GM12874 (cell line): ENCODE measurements around the gene PRDM2.

Source experiments
- TF ChIP-seq, protein P1 (sequence below): IDR thresholded peaks from 2 replicates; pipeline ENCODE4 v1.5.1; 2011; ENCODE audit warnings: low read depth, mild to moderate bottlenecking, control low read depth, low read length, moderate library complexity; ENCODE audit not compliant: insufficient read depth

PRDM2 gene

DNA sequence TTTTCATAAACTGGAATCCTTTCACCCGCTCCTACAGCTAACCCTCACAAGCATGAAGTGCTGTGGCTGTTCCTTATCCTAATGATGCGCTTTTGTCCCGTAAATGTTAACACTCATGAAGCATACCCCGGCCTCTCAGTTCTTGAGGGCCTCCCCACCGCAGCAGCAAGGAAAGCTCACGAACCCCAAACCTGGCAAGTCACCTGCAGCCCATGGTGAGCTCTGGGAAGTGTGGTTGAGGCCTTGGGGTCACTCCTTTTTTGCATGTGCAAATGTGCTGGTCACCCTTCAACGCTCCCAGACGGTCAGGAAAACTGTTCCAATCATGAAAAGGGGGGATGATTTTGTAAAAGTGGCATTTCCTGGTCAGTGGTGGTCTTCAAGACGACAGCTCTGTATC, 124.6 kb downstream of the PRDM2 start:
- TF ChIP-seq, protein P1, sequence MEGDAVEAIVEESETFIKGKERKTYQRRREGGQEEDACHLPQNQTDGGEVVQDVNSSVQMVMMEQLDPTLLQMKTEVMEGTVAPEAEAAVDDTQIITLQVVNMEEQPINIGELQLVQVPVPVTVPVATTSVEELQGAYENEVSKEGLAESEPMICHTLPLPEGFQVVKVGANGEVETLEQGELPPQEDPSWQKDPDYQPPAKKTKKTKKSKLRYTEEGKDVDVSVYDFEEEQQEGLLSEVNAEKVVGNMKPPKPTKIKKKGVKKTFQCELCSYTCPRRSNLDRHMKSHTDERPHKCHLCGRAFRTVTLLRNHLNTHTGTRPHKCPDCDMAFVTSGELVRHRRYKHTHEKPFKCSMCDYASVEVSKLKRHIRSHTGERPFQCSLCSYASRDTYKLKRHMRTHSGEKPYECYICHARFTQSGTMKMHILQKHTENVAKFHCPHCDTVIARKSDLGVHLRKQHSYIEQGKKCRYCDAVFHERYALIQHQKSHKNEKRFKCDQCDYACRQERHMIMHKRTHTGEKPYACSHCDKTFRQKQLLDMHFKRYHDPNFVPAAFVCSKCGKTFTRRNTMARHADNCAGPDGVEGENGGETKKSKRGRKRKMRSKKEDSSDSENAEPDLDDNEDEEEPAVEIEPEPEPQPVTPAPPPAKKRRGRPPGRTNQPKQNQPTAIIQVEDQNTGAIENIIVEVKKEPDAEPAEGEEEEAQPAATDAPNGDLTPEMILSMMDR = no peak

DNA sequence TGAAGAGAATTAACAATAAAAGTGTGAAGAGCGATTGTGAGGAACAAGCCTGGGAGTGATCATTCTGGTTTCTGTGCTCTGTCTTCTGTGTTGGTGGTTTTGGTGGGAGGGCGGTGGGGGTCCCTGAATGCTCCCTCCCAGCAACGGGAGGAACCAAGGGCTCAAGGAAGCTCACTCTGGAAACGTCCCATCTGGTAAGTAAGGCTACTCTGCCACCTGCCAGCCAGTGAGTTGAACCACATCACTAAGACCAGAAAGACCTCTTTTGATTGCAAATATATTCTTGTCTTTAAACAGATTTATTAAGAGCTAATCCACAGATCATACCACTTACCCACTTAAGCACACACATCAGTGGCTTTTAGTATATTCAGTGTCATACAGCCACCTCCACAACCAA, 125.0 kb downstream of the PRDM2 start:
- TF ChIP-seq, protein P1 = no peak

DNA sequence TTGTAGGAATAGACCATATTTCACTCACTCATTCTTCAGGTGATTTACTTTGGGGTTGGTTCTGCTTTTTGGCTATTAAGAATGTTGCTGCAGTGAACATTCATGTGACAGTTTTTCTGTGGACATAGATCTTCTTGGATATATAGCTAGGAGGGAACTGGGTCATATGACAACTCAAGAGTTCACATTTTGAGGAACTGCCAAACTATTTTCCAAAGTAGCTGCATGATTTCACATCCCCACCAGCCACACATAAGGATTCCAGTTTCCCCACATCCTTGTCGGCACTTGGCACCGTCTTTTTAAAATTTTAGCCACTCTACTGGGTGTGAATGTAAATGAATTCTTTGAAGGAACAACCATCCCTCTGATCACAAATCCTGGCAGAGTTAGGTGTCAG, 126.0 kb downstream of the PRDM2 start:
- TF ChIP-seq, protein P1 = no peak

DNA sequence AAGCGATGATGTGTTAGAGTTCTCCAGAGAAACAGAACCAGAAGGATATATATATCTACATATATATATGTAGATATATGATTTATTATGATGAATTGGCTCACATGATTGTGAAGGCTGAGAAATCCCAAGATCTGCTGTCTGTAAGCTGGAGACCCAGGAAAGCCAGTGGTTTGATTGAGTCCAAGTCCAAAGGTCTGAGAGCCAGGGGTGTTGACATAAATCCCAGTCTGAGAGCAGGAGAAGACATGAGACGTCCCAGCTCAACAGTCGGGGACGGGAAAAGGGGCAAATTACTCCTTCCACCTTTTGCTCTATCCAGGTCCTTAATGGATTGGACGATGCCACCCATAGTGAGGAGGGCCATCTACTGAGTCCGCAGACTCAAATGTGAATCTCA, 126.6 kb downstream of the PRDM2 start:
- TF ChIP-seq, protein P1 = no peak

DNA sequence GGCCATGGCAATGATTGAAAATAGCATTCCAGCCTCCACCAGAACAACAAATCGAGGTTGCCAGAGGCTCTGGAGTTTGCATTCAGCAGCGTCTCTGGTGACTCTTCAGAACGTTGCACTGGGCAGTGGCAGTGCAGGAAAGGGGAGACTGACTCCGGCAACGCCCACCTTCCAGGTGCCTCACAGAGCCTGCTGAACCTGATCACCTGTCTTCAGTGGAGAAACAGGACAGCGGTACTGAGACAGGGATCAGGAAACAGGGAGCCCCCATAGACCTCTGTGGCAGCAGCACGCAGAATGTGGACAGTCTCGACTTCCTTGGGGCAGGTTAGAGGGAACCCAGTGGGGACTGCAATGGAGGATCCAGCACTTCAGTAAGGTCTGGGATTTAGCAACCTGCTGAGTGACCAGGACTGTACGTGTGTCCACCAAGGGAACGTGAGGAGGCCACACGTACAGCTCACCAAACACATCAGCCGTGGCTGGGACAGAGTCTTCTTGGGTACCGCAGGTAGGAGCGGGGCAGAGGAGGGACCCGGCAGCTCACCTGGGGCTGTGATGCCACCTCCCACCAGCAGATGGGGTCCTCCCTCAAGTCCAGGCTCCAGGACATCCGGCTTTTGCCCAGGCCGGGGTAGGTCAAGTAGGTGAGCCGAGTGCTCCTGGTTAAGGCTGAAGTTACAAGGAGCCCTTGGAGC, 128.6 kb downstream of the PRDM2 start:
- TF ChIP-seq, protein P1 = peak; percentile 71

DNA sequence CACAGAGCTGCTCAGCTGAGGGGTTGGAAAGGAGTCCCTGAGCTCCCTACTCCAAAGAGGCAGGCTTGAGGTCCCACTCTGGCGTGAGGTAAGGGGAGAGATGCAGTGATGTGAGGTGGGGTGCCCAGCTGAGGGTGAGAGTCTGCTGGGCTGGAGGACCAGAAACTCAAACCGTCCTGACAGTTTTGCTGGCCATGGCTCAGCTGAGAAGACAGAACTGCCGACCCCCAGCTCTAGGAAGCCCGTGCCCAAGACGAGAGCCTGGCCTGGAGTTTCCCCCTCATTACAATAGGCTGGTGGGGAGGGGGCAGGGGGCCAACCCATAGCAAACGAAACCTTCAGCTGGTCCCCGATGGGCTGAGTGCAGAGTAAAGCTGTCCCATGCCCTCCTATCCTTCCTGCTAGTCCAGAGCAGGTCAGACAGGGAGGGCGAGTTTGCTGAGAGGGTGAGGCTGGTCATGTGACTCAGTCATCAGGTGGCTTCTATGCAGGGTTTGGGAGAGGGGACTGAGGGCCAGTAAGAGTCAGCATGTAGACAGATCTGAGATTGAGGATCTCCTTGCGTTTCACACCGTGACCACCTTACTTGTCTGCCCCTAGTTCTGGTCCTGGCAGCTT, 129.3 kb downstream of the PRDM2 start:
- TF ChIP-seq, protein P1 = no peak

DNA sequence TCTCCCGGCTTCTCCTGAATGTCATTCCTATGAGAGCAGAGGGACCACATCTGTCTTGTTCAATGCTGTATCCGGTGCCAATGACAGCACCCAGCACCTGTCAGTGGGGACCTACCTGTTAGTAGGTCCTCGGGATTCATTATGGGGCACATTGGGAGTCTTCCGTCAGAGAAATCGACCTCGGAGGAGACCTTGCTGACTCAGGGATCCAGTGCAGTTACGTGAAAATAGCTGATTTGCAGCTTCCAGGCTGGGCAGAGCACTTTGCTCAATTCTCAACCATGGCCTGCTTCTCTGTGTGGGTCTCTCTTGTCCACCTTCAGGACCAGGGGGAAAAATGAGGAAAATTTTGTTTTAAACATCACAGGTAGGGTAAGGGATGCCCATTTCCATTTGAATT, 130.2 kb downstream of the PRDM2 start:
- TF ChIP-seq, protein P1 = no peak
